ENCODE results near the gene CD247. TPM values are rescaled to one million over a fixed set of nuclear protein-coding genes. Genes with fewer than 3 reads are reported as not detected.
A peak's percentile ranks its signal among the peaks of the same experiment; 100 is the strongest.

Gene CD247
- total and polyA plus RNA-seq, 9 of the 15 experiments (the other 6 are each of a cell fraction or from before 2014, with no cell fraction given), result 0.08 to 0.42 (median 0.28) TPM; not detected in 5

DNA sequence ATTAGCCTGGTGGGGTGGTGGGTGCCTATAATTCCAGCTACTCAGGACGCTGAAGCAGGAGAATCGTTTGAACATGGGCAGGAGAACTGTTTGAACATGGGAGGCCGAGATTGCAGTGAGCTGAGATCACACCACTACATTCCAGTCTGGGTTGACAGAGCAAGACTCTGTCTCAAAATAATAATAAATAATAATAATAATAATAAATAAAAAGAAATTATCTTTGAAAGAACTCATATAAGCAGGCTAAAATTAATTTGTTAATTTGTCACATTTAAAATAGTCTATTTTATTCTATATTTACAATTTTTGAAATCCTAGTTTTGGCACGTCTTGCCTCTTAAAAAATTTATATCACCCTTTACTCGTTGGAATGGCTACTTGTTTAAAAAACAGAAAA, 27.6 kb downstream of the CD247 start (continued):
- no peak for TF ChIP-seq CBX8 (IDR thresholded peaks at IDR 0.05; ENCODE audit: borderline replicate concordance, extremely low read depth, low read depth, low read length, poor library complexity, severe bottlenecking)

DNA sequence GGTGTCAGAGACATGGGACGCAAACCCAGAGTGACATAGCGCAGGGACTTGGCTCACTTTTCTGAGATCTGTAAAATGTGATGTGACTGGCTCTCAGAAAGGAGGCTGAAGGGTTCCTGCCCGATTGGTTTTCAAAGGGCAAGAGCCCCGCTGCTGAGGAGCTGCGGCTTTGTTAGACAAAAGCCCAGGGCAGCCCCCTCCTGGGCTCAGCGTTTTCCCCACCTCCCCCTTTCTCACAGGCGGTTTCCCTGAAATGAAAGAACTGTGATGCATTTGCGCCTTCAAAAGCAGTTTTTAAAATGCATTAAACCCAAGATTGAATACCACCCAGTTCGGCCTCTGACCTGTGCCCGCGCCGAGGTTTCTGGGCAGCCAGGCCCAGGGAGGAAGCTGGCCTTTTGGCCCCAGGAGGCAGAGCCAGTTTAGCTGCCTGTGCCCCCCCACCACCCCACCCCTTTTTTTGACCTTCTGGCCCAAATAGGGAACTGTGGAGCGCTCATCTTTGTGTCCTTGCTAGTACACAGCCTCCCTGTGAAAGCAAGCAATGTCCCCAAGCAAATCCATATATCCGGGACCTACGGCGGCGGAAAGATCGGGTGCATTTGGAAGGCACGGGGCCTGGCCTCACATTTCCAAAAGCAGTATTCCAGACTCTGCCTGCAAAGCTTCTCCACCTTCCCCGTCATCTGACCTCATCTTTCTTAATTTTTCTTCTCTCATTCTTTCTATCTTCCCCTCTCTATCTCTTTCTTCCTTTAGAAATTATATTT, 28.6 kb downstream of the CD247 start:
- Histone ChIP-seq H3K79me2 (ENCODE audit: control insufficient read depth, insufficient read depth, low read length) (no peaks in the 10 kb centered on the region), H3K36me3 (ENCODE audit: control insufficient read depth, insufficient read depth, low read length) (no peaks in the 10 kb centered on the region), H3K9ac (ENCODE audit: insufficient read depth in 1 of 2, low read depth in 2 of 2, low read length in 2 of 2) (peak overlapping the region in 1 of 2 experiments; percentile 64; a peak in 2 of 4 replicates), H3K4me3 (no peak overlapping the region), H3K27ac (ENCODE audit: extremely low read depth, low read depth, low read length) (no peak overlapping the region), H3K9me3 (replicated peaks; ENCODE audit: control insufficient read depth, insufficient read depth, low read depth, low read length) (no peaks in the 10 kb centered on the region), H3K9me1 (ENCODE audit: control insufficient read depth, insufficient read depth, low read length) (no peaks in the 10 kb centered on the region), H4K20me1 (replicated peaks; ENCODE audit: control insufficient read depth, insufficient read depth, low read length) (no peaks in the 10 kb centered on the region), H3K4me2 (ENCODE audit: insufficient read depth, low read length) (no peak overlapping the region), H2AFZ (ENCODE audit: low read depth, low read length) (no peak overlapping the region), H3K27me3 (ENCODE audit: control insufficient read depth in 2 of 2, insufficient read depth in 2 of 2, low read length in 2 of 2) (peaks cover 16 to 30% of the 10 kb centered on the region in 2 experiments), H3K4me1 (replicated peaks in 1 of 2; ENCODE audit: control insufficient read depth in 2 of 2, insufficient read depth in 2 of 2, low read length in 2 of 2) (peaks cover 0 to 5% of the 10 kb centered on the region in 2 experiments; a peak in 3 of 5 replicates)
- TF ChIP-seq SPI1 (IDR thresholded peaks at IDR 0.05; ENCODE audit: borderline replicate concordance, low read depth, low read length) (peak; percentile 30; the same call in 1 of the 2 replicates), TAF1 (IDR thresholded peaks at IDR 0.05; ENCODE audit: control insufficient read depth, extremely low read depth, insufficient read depth, low read length, severe bottlenecking) (no peak)
- TF ChIP-seq, protein P1, sequence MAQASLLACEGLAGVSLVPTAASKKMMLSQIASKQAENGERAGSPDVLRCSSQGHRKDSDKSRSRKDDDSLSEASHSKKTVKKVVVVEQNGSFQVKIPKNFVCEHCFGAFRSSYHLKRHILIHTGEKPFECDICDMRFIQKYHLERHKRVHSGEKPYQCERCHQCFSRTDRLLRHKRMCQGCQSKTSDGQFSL (CRISPR knock-in tag; IDR thresholded peaks at IDR 0.05), result 0 out of 2 replicates have a peak, but pooled peaks have one; percentile 37
- TF ChIP-seq, protein P1 (tag; IDR thresholded peaks at IDR 0.05), result no peak; a peak in 1 of 4 replicates
- intact Hi-C loops (cut with micrococcal nuclease), result loop anchor here (1.0 kb wide), 1 partner anchor 11 kb away; no protein-coding TSS in a partner anchor
- DNase-seq (ENCODE audit: extremely low read depth in 1 of 4, low spot score in 3 of 4) (no peak), ATAC-seq (no peak), FAIRE-seq (no peak)
- no TSS peak for BruUV-seq (replicated peaks)
- WGBS (ENCODE audit: insufficient coverage, low coverage, missing lambda C conversion rate), result 43% methylated on average over 20 of the region's 20 CpGs
- POLR2A ChIA-PET, result interaction anchor here (0.9 kb wide), 1 partner anchor 10 kb away, joined by 4 read pairs; no protein-coding TSS in a partner anchor
- in situ Hi-C loops (cut with MboI), result no loop called here
- CTCF ChIA-PET (ENCODE audit: low intra/inter-chr PET ratio), result no interaction called here
